Duodenal mucosa (tissue), 2 donors: ENCODE data around the gene FBRS.

Source experiments
- H3K27ac ChIP-seq: one replicate; pipeline ENCODE4 v1.7.0; 2013; ENCODE audit warnings: low read depth, low read length
- H3K27me3 ChIP-seq, 2 donors: one replicate each; pipeline ENCODE4 v1.7.0; 2013; ENCODE audit warnings: low read length in 2 of 2, control low read depth in 1 of 2; ENCODE audit not compliant: insufficient read depth in 2 of 2, control insufficient read depth in 1 of 2
- H3K36me3 ChIP-seq, 2 donors: one replicate each; pipeline ENCODE4 v1.7.0; 2013; ENCODE audit warnings: low read length in 2 of 2, control low read depth in 1 of 2; ENCODE audit not compliant: insufficient read depth in 2 of 2, control insufficient read depth in 1 of 2
- H3K4me1 ChIP-seq, 2 donors: one replicate each; pipeline ENCODE4 v1.7.0; 2013; ENCODE audit warnings: low read length in 2 of 2, control low read depth in 1 of 2; ENCODE audit not compliant: insufficient read depth in 2 of 2, control insufficient read depth in 1 of 2
- H3K4me3 ChIP-seq, 2 donors: one replicate each; pipeline ENCODE4 v1.7.0; 2013; ENCODE audit warnings: low read length in 2 of 2, low read depth in 1 of 2
- H3K9ac ChIP-seq, 2 donors: one replicate each; pipeline ENCODE4 v1.7.0; 2013; ENCODE audit warnings: low read length in 2 of 2, low read depth in 1 of 2
- H3K9me3 ChIP-seq, 2 donors: one replicate each; pipeline ENCODE4 v1.7.0; 2013; ENCODE audit warnings: low read length in 2 of 2, control low read depth in 1 of 2; ENCODE audit not compliant: control insufficient read depth in 1 of 2

The FBRS gene

GRCh38 chr16:30715750-30716445 lies 57.7 kb downstream of the FBRS start:
- Histone ChIP-seq H3K4me3 (no peak overlapping the region), H3K4me1 (no peaks in the 10 kb centered on the region), H3K9ac (no peak overlapping the region), H3K27me3 (no peaks in the 10 kb centered on the region), H3K9me3 (no peaks in the 10 kb centered on the region), H3K36me3 (peaks cover 61 to 86% of the 10 kb centered on the region in 2 donors), H3K27ac (no peak overlapping the region)

GRCh38 chr16:30720086-30720485 lies 61.9 kb downstream of the FBRS start:
- Histone ChIP-seq H3K9ac (no peak overlapping the region), H3K36me3 (peaks cover 71 to 92% of the 10 kb centered on the region in 2 donors), H3K4me3 (no peak overlapping the region), H3K27ac (no peak overlapping the region), H3K27me3 (no peaks in the 10 kb centered on the region), H3K4me1 (peaks cover 5 to 10% of the 10 kb centered on the region in 2 donors), H3K9me3 (no peaks in the 10 kb centered on the region)
